Measurements from ENCODE around the gene MAU2. TPM values are rescaled to one million over a fixed set of nuclear protein-coding genes. Genes with fewer than 3 reads are reported as not detected.
A peak's percentile ranks its signal among the peaks of the same experiment; 100 is the strongest.
"Not testable (repeated sequence)": the region's sequence is repeated elsewhere in the genome, so short reads cannot be mapped to it uniquely, and the experiment has no call there.

The MAU2 gene
- total RNA-seq, 4 donors from 2014 or later = 32.4 to 87.6 (median 70.0) TPM

GRCh38 chr19:19385896-19386869, 65.6 kb downstream of the MAU2 start:
- Histone ChIP-seq H3K27ac (peak overlapping the region; percentile 72 to 83), H3K27me3 (no peaks in the 10 kb centered on the region), H3K4me3 (peak overlapping the region; percentile 76 to 84), H3K9me3 (no peaks in the 10 kb centered on the region), H3K4me1 (no peaks in the 10 kb centered on the region), H3K36me3 (no peaks in the 10 kb centered on the region)
- TF ChIP-seq CTCF (IDR thresholded peaks at IDR 0.05) (peak in 1 of 4 experiments; percentile 21), POLR2A (IDR thresholded peaks at IDR 0.05) (peak; percentile 2 to 41)
- intact Hi-C loops (cut with DNase I; ENCODE audit: low total_unique reads) = no loop called here
- DNase-seq = peak in 1 of 2 donors; percentile 34

GRCh38 chr19:19387108-19387507, 66.5 kb downstream of the MAU2 start:
- Histone ChIP-seq H3K9me3 (no peaks in the 10 kb centered on the region), H3K36me3 (no peaks in the 10 kb centered on the region), H3K4me3 (peak overlapping the region in 1 of 2 donors; percentile 84), H3K4me1 (no peaks in the 10 kb centered on the region), H3K27ac (no peak overlapping the region), H3K27me3 (no peaks in the 10 kb centered on the region)
- intact Hi-C loops (cut with DNase I; ENCODE audit: low total_unique reads) = no loop called here
- no peak for TF ChIP-seq POLR2A (IDR thresholded peaks at IDR 0.05)
- no peak for TF ChIP-seq CTCF (IDR thresholded peaks at IDR 0.05)
- no peak for DNase-seq

- no peaks in the 10 kb centered on the region for H3K4me1 ChIP-seq
- TF ChIP-seq CTCF (IDR thresholded peaks at IDR 0.05) = no peak
- no peak for TF ChIP-seq POLR2A (IDR thresholded peaks at IDR 0.05)
- H3K4me3 ChIP-seq = no peak overlapping the region
- H3K27ac ChIP-seq = no peak overlapping the region
- no peaks in the 10 kb centered on the region for H3K9me3 ChIP-seq
- no peaks in the 10 kb centered on the region for H3K36me3 ChIP-seq
- no peaks in the 10 kb centered on the region for H3K27me3 ChIP-seq
- intact Hi-C loops (cut with DNase I; ENCODE audit: low total_unique reads) = no loop called here
- DNase-seq = no peak
These were observed 68.2 kb downstream of the MAU2 start for GRCh38 chr19:19388568-19389555.

- H3K36me3 ChIP-seq; H3K4me3 ChIP-seq; intact Hi-C loops (cut with DNase I; ENCODE audit: low total_unique reads); H3K27ac ChIP-seq; H3K4me1 ChIP-seq; DNase-seq; H3K27me3 ChIP-seq; H3K9me3 ChIP-seq: not testable (repeated sequence)
These were observed 69.1 kb downstream of the MAU2 start for GRCh38 chr19:19389683-19390082.

GRCh38 chr19:19394333-19394732, 73.7 kb downstream of the MAU2 start:
- H3K4me3 ChIP-seq; H3K9me3 ChIP-seq; H3K27ac ChIP-seq; H3K4me1 ChIP-seq; H3K27me3 ChIP-seq; intact Hi-C loops (cut with DNase I; ENCODE audit: low total_unique reads); DNase-seq; H3K36me3 ChIP-seq: not testable (repeated sequence)
